ENCODE results near the gene ABLIM1.

Gene ABLIM1

GRCh38 chr10:114516356-114516755, 141.7 kb downstream of the ABLIM1 start:
- Histone ChIP-seq H3K27ac (ENCODE audit: low read depth, low read length) (no peak overlapping the region), H3K4me3 (ENCODE audit: low read depth in 1 of 2, low read length in 2 of 2) (no peak overlapping the region), H3K4me1 (ENCODE audit: control insufficient read depth in 1 of 2, insufficient read depth in 2 of 2, low read length in 2 of 2) (peaks cover 14 to 33% of the 10 kb centered on the region in 2 donors), H3K9ac (ENCODE audit: low read depth in 1 of 2, low read length in 2 of 2) (no peak overlapping the region), H3K9me3 (ENCODE audit: control insufficient read depth in 1 of 2, low read length in 2 of 2) (no peaks in the 10 kb centered on the region), H3K36me3 (ENCODE audit: control insufficient read depth in 1 of 2, insufficient read depth in 2 of 2, low read length in 2 of 2) (no peaks in the 10 kb centered on the region), H3K27me3 (ENCODE audit: control insufficient read depth in 1 of 2, insufficient read depth in 2 of 2, low read length in 2 of 2) (no peaks in the 10 kb centered on the region)

GRCh38 chr10:114515298-114515914, 142.7 kb downstream of the ABLIM1 start:
- no peaks in the 10 kb centered on the region for H3K36me3 ChIP-seq (ENCODE audit: control insufficient read depth in 1 of 2, insufficient read depth in 2 of 2, low read length in 2 of 2)
- H3K27me3 ChIP-seq (ENCODE audit: control insufficient read depth in 1 of 2, insufficient read depth in 2 of 2, low read length in 2 of 2) = no peaks in the 10 kb centered on the region
- H3K4me3 ChIP-seq (ENCODE audit: low read depth in 1 of 2, low read length in 2 of 2) = no peak overlapping the region
- H3K27ac ChIP-seq (ENCODE audit: low read depth, low read length) = no peak overlapping the region
- no peaks in the 10 kb centered on the region for H3K9me3 ChIP-seq (ENCODE audit: control insufficient read depth in 1 of 2, low read length in 2 of 2)
- peaks cover 14 to 30% of the 10 kb centered on the region in 2 donors for H3K4me1 ChIP-seq (ENCODE audit: control insufficient read depth in 1 of 2, insufficient read depth in 2 of 2, low read length in 2 of 2)
- no peak overlapping the region for H3K9ac ChIP-seq (ENCODE audit: low read depth in 1 of 2, low read length in 2 of 2)

GRCh38 chr10:114513381-114513792, 144.7 kb downstream of the ABLIM1 start:
- H3K4me1 ChIP-seq (ENCODE audit: control insufficient read depth in 1 of 2, insufficient read depth in 2 of 2, low read length in 2 of 2) = peaks cover 7 to 11% of the 10 kb centered on the region in 2 donors
- no peak overlapping the region for H3K9ac ChIP-seq (ENCODE audit: low read depth in 1 of 2, low read length in 2 of 2)
- no peaks in the 10 kb centered on the region for H3K27me3 ChIP-seq (ENCODE audit: control insufficient read depth in 1 of 2, insufficient read depth in 2 of 2, low read length in 2 of 2)
- H3K9me3 ChIP-seq (ENCODE audit: control insufficient read depth in 1 of 2, low read length in 2 of 2) = no peaks in the 10 kb centered on the region
- no peaks in the 10 kb centered on the region for H3K36me3 ChIP-seq (ENCODE audit: control insufficient read depth in 1 of 2, insufficient read depth in 2 of 2, low read length in 2 of 2)
- no peak overlapping the region for H3K4me3 ChIP-seq (ENCODE audit: low read depth in 1 of 2, low read length in 2 of 2)
- no peak overlapping the region for H3K27ac ChIP-seq (ENCODE audit: low read depth, low read length)

GRCh38 chr10:114511881-114512280, 146.2 kb downstream of the ABLIM1 start:
- Histone ChIP-seq H3K4me1 (ENCODE audit: control insufficient read depth in 1 of 2, insufficient read depth in 2 of 2, low read length in 2 of 2) (peaks cover 17 to 22% of the 10 kb centered on the region in 2 donors), H3K9me3 (ENCODE audit: control insufficient read depth in 1 of 2, low read length in 2 of 2) (no peaks in the 10 kb centered on the region), H3K4me3 (ENCODE audit: low read depth in 1 of 2, low read length in 2 of 2) (no peak overlapping the region), H3K27me3 (ENCODE audit: control insufficient read depth in 1 of 2, insufficient read depth in 2 of 2, low read length in 2 of 2) (no peaks in the 10 kb centered on the region), H3K9ac (ENCODE audit: low read depth in 1 of 2, low read length in 2 of 2) (no peak overlapping the region), H3K27ac (ENCODE audit: low read depth, low read length) (no peak overlapping the region), H3K36me3 (ENCODE audit: control insufficient read depth in 1 of 2, insufficient read depth in 2 of 2, low read length in 2 of 2) (no peaks in the 10 kb centered on the region)

- no peaks in the 10 kb centered on the region for H3K27me3 ChIP-seq (ENCODE audit: control insufficient read depth in 1 of 2, insufficient read depth in 2 of 2, low read length in 2 of 2)
- no peaks in the 10 kb centered on the region for H3K9me3 ChIP-seq (ENCODE audit: control insufficient read depth in 1 of 2, low read length in 2 of 2)
- H3K4me1 ChIP-seq (ENCODE audit: control insufficient read depth in 1 of 2, insufficient read depth in 2 of 2, low read length in 2 of 2) = peaks cover 24 to 29% of the 10 kb centered on the region in 2 donors
- H3K9ac ChIP-seq (ENCODE audit: low read depth in 1 of 2, low read length in 2 of 2) = no peak overlapping the region
- no peaks in the 10 kb centered on the region for H3K36me3 ChIP-seq (ENCODE audit: control insufficient read depth in 1 of 2, insufficient read depth in 2 of 2, low read length in 2 of 2)
- no peak overlapping the region for H3K27ac ChIP-seq (ENCODE audit: low read depth, low read length)
- H3K4me3 ChIP-seq (ENCODE audit: low read depth in 1 of 2, low read length in 2 of 2) = no peak overlapping the region
These were observed 149.7 kb downstream of the ABLIM1 start for GRCh38 chr10:114508376-114508775.

GRCh38 chr10:114507449-114507848, 150.6 kb downstream of the ABLIM1 start:
- Histone ChIP-seq H3K27ac (ENCODE audit: low read depth, low read length) (peak overlapping the region; percentile 82), H3K9ac (ENCODE audit: low read depth in 1 of 2, low read length in 2 of 2) (peak overlapping the region; percentile 19 to 58), H3K4me1 (ENCODE audit: control insufficient read depth in 1 of 2, insufficient read depth in 2 of 2, low read length in 2 of 2) (peaks cover 21 to 28% of the 10 kb centered on the region in 2 donors)

GRCh38 chr10:114506871-114507385, 151.1 kb downstream of the ABLIM1 start:
- Histone ChIP-seq H3K4me1 (ENCODE audit: control insufficient read depth in 1 of 2, insufficient read depth in 2 of 2, low read length in 2 of 2) (peaks cover 21 to 28% of the 10 kb centered on the region in 2 donors), H3K27ac (ENCODE audit: low read depth, low read length) (peak overlapping the region; percentile 82)

More at GRCh38 chr10:114507449-114507848, 150.6 kb downstream of the ABLIM1 start:
- no peaks in the 10 kb centered on the region for H3K27me3 ChIP-seq (ENCODE audit: control insufficient read depth in 1 of 2, insufficient read depth in 2 of 2, low read length in 2 of 2)
- H3K9me3 ChIP-seq (ENCODE audit: control insufficient read depth in 1 of 2, low read length in 2 of 2) = no peaks in the 10 kb centered on the region
- H3K4me3 ChIP-seq (ENCODE audit: low read depth in 1 of 2, low read length in 2 of 2) = no peak overlapping the region
- H3K36me3 ChIP-seq (ENCODE audit: control insufficient read depth in 1 of 2, insufficient read depth in 2 of 2, low read length in 2 of 2) = no peaks in the 10 kb centered on the region

GRCh38 chr10:114504769-114505579, 153.1 kb downstream of the ABLIM1 start:
- H3K36me3 ChIP-seq (ENCODE audit: control insufficient read depth in 1 of 2, insufficient read depth in 2 of 2, low read length in 2 of 2) = no peaks in the 10 kb centered on the region
- no peak overlapping the region for H3K4me3 ChIP-seq (ENCODE audit: low read depth in 1 of 2, low read length in 2 of 2)
- H3K27ac ChIP-seq (ENCODE audit: low read depth, low read length) = no peak overlapping the region
- H3K27me3 ChIP-seq (ENCODE audit: control insufficient read depth in 1 of 2, insufficient read depth in 2 of 2, low read length in 2 of 2) = no peaks in the 10 kb centered on the region
- no peak overlapping the region for H3K9ac ChIP-seq (ENCODE audit: low read depth in 1 of 2, low read length in 2 of 2)
- peaks cover 33 to 37% of the 10 kb centered on the region in 2 donors for H3K4me1 ChIP-seq (ENCODE audit: control insufficient read depth in 1 of 2, insufficient read depth in 2 of 2, low read length in 2 of 2)
- H3K9me3 ChIP-seq (ENCODE audit: control insufficient read depth in 1 of 2, low read length in 2 of 2) = no peaks in the 10 kb centered on the region

More at GRCh38 chr10:114506871-114507385, 151.1 kb downstream of the ABLIM1 start:
- H3K9me3 ChIP-seq (ENCODE audit: control insufficient read depth in 1 of 2, low read length in 2 of 2) = no peaks in the 10 kb centered on the region
- no peaks in the 10 kb centered on the region for H3K36me3 ChIP-seq (ENCODE audit: control insufficient read depth in 1 of 2, insufficient read depth in 2 of 2, low read length in 2 of 2)
- H3K9ac ChIP-seq (ENCODE audit: low read depth in 1 of 2, low read length in 2 of 2) = peak overlapping the region; percentile 19 to 20
- no peaks in the 10 kb centered on the region for H3K27me3 ChIP-seq (ENCODE audit: control insufficient read depth in 1 of 2, insufficient read depth in 2 of 2, low read length in 2 of 2)
- H3K4me3 ChIP-seq (ENCODE audit: low read depth in 1 of 2, low read length in 2 of 2) = no peak overlapping the region

GRCh38 chr10:114502074-114502473, 156.0 kb downstream of the ABLIM1 start:
- H3K4me3 ChIP-seq (ENCODE audit: low read depth in 1 of 2, low read length in 2 of 2) = no peak overlapping the region
- no peaks in the 10 kb centered on the region for H3K36me3 ChIP-seq (ENCODE audit: control insufficient read depth in 1 of 2, insufficient read depth in 2 of 2, low read length in 2 of 2)
- no peak overlapping the region for H3K9ac ChIP-seq (ENCODE audit: low read depth in 1 of 2, low read length in 2 of 2)
- H3K4me1 ChIP-seq (ENCODE audit: control insufficient read depth in 1 of 2, insufficient read depth in 2 of 2, low read length in 2 of 2) = peaks cover 35 to 41% of the 10 kb centered on the region in 2 donors
- no peaks in the 10 kb centered on the region for H3K9me3 ChIP-seq (ENCODE audit: control insufficient read depth in 1 of 2, low read length in 2 of 2)
- H3K27ac ChIP-seq (ENCODE audit: low read depth, low read length) = no peak overlapping the region
- no peaks in the 10 kb centered on the region for H3K27me3 ChIP-seq (ENCODE audit: control insufficient read depth in 1 of 2, insufficient read depth in 2 of 2, low read length in 2 of 2)

- H3K27ac ChIP-seq (ENCODE audit: low read depth, low read length) = no peak overlapping the region
- peaks cover 30 to 40% of the 10 kb centered on the region in 2 donors for H3K4me1 ChIP-seq (ENCODE audit: control insufficient read depth in 1 of 2, insufficient read depth in 2 of 2, low read length in 2 of 2)
- H3K27me3 ChIP-seq (ENCODE audit: control insufficient read depth in 1 of 2, insufficient read depth in 2 of 2, low read length in 2 of 2) = no peaks in the 10 kb centered on the region
- no peaks in the 10 kb centered on the region for H3K9me3 ChIP-seq (ENCODE audit: control insufficient read depth in 1 of 2, low read length in 2 of 2)
- H3K36me3 ChIP-seq (ENCODE audit: control insufficient read depth in 1 of 2, insufficient read depth in 2 of 2, low read length in 2 of 2) = no peaks in the 10 kb centered on the region
- H3K4me3 ChIP-seq (ENCODE audit: low read depth in 1 of 2, low read length in 2 of 2) = no peak overlapping the region
- no peak overlapping the region for H3K9ac ChIP-seq (ENCODE audit: low read depth in 1 of 2, low read length in 2 of 2)
These were observed 156.4 kb downstream of the ABLIM1 start for GRCh38 chr10:114501650-114502049.
